Astrocyte of the spinal cord (primary cell): ENCODE results near the gene GAB2.

ENCODE experiments used
- DNase-seq: peaks from one replicate; pipeline ENCODE4 v3.0.0; 2011; ENCODE audit warnings: low read depth, low spot score
- H3K4me3 ChIP-seq: 2 replicates; pipeline ENCODE4 v1.5.1; 2011; ENCODE audit warnings: low read depth, mild to moderate bottlenecking, low read length, moderate library complexity
- in situ Hi-C: cut with HindIII; loops from 2 replicates; pipeline ENCODE4 v1.10.0; 2017; ENCODE audit warnings: low sequenced_read_pairs
- TF ChIP-seq, protein P1 (sequence below): IDR thresholded peaks from 2 replicates; pipeline ENCODE4 v1.5.1; 2012; ENCODE audit warnings: low read depth, mild to moderate bottlenecking, low read length, inconsistent platforms

GAB2 gene

DNA sequence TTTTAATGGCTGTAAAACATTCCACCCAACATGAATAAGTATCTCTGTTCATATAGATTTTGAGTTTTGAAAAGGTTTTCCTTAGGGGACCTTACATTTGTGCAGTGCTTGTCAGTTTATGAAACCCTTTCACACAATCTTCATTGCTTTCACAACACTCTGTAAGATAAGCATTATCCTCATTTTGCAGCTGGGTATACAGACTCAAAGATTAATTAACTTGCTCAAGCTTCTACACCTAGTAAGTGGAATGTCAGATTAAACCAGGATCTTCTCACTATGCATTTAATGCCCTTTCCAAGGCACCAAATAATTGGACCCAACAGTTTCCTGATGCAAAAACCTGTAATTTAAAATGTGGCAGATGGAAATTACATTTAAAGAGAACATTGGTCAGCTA lies 11.6 kb upstream of the GAB2 start:
- in situ Hi-C loops = no loop called here
- TF ChIP-seq, protein P1, sequence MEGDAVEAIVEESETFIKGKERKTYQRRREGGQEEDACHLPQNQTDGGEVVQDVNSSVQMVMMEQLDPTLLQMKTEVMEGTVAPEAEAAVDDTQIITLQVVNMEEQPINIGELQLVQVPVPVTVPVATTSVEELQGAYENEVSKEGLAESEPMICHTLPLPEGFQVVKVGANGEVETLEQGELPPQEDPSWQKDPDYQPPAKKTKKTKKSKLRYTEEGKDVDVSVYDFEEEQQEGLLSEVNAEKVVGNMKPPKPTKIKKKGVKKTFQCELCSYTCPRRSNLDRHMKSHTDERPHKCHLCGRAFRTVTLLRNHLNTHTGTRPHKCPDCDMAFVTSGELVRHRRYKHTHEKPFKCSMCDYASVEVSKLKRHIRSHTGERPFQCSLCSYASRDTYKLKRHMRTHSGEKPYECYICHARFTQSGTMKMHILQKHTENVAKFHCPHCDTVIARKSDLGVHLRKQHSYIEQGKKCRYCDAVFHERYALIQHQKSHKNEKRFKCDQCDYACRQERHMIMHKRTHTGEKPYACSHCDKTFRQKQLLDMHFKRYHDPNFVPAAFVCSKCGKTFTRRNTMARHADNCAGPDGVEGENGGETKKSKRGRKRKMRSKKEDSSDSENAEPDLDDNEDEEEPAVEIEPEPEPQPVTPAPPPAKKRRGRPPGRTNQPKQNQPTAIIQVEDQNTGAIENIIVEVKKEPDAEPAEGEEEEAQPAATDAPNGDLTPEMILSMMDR = no peak
- DNase-seq = no peak
- H3K4me3 ChIP-seq = no peak overlapping the region

DNA sequence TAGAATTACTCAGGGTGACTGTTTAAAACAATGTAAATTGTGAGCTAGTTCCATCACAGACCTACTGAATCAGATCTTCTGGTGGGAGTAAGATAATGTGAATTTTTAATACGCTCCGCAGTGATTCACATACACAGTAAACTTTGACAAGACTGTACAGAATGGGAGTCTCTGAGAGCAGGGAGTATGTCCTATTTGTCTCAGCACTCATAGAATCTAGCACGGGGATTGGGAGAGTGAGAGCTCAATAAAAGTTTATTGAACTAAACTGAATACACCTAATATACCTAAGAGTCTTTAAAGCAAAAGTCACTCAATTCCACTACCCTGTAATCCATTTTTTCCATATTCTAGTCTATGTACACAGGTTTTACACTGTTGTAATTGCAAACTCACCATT lies 11.2 kb upstream of the GAB2 start:
- H3K4me3 ChIP-seq = no peak overlapping the region
- TF ChIP-seq, protein P1 = no peak
- in situ Hi-C loops = no loop called here
- no peak for DNase-seq

DNA sequence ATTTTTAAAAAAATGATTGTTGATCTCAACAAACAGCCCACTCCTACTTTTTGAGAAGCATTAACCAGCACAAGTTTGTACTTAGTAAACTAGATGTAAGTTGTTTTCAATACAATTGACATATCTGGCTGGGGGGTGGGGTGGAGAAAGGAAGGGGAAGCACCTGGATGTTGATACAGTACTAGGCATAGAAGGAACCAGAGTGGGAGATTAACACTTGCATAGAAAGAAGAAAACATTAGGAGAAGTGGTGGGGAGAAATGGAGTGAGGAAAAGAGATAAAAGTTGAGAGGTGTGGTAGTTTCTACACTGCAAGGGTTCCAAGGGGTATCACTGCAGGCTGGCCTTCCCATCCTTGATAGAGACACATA lies 10.6 kb upstream of the GAB2 start:
- in situ Hi-C loops = no loop called here
- H3K4me3 ChIP-seq = no peak overlapping the region
- DNase-seq = no peak
- TF ChIP-seq, protein P1 = no peak

DNA sequence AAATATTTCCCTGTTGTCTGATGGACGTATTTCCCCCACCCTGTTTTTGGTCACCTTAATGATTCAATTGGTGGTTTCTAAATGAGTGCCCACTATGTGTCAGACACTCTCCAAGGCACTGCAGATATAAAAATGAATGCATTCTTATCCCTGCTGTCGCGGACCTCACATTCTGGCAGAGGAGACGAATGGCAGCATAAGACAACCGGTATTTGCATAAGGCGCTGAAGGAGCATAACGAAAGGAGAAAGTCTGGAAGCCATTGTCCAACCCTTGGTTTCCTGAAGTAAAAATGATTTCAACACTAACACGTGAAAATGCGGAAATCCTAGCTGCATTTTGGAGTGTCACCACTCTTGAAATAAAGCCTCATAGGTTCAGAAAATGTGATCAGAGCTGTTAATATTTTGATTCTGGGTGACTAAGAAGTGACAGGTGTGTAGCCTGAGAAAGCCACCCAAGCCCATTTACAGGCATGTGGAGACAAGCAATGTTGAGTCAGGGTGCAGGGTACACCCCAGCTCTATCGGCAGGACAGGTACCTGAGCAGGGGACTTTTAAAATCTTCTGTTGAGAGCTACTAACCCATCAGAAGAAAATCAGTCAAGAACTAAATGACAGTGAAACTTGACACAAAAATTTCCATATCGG lies 10.1 kb upstream of the GAB2 start:
- DNase-seq = no peak
- TF ChIP-seq, protein P1 = no peak
- H3K4me3 ChIP-seq = no peak overlapping the region
- in situ Hi-C loops = no loop called here

DNA sequence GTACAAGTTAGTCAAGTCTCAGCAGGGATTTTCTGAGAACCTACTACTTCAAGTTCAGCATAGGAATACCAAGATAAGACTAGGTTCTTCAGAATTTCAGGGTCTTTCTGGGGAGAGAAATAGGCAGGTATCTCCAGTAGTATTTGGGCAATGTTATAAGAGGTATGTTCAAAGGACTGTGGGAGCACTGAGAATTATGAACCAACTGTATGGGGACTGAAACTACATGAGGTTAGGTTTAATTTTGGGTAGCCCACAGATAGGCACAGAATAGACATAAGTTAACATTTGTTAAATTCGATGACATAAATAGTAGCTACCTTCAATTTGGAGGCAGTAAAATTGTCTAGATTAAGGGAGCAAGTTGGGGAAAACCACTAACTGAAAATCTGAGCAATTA lies 9.2 kb upstream of the GAB2 start:
- in situ Hi-C loops = no loop called here
- TF ChIP-seq, protein P1 = no peak
- no peak overlapping the region for H3K4me3 ChIP-seq
- no peak for DNase-seq

DNA sequence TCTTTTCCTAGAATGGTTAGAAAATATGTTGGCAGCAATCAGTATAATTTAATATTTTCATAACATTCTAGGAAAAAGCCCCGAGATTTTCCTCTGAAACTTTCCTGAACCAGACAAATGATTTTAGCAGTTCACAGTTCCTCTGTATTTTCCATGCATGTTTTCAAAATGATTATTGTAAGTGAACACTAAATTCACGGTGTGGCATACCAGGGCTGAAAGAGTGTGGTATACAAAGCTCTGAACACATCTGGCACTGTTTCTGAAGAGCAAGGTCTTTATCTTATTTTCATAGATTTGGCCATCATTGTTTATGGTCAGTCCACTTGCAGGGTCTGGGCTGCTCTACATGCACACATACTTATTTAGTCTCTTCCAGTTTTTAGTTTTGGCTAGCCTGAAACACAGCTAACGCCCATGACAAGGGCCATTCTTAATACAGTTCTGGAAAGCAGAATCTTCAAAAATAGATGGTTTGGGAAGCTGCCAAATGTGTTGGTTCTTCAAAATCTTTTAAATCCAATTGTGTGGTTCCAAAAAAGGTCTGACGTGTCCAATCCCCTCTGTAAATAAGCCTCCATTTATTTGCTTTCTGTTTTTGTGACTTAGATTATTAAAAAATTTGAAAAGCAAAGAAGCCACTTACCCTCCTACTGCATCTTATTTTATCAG lies 7.9 kb upstream of the GAB2 start:
- no peak overlapping the region for H3K4me3 ChIP-seq
- DNase-seq = no peak
- TF ChIP-seq, protein P1 = no peak
- in situ Hi-C loops = no loop called here
